Stimulated activated CD8-positive, alpha-beta memory T cell treated with anti-CD3 and anti-CD28 coated beads, Interleukin-4, amount 100 ng/mL, for 48 hours (primary cell): ENCODE measurements around the gene GNG10.
"Not testable (repeated sequence)": the region's sequence is repeated elsewhere in the genome, so short reads cannot be mapped to it uniquely, and the experiment has no call there.

Experiments
- DNase-seq: peaks from one replicate; pipeline ENCODE4 v3.0.0-alpha.2; 2020

The GNG10 gene

DNA sequence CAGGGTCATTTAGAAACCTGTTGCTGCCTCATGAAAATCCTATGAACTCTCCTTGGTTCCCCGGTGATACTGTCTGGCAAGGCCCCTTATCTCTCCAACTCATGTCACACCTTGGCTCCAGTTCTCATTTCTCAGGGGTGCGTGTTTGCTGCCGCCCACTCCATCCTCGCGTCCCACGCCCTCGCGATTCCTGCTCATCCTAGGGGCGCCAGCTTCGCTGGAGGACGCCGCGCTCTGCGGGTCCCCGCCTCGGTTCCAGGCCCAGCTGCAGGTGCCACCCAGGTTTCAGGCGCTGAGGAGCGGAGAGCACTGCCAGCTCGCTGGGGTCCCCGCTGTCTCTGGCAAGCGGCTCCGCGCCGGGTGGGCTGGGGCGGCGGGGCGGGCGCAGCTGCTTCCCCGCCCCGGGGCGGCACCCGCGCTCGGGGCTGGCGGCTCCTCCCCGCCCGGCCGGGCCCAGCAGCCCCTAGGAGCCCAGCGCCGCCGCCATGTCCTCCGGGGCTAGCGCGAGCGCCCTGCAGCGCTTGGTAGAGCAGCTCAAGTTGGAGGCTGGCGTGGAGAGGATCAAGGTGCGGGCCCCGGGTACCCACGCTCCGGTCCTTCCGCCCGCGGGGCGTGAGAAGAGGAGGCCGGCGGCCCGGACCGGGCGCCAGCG lies at the start of gene GNG10:
TSS of gene GNG10 (plus strand) at position 456 of the 652 bp plus-strand sequence. CDS start at position 486, 30 bp downstream.
- DNase-seq: peak; percentile 76

DNA sequence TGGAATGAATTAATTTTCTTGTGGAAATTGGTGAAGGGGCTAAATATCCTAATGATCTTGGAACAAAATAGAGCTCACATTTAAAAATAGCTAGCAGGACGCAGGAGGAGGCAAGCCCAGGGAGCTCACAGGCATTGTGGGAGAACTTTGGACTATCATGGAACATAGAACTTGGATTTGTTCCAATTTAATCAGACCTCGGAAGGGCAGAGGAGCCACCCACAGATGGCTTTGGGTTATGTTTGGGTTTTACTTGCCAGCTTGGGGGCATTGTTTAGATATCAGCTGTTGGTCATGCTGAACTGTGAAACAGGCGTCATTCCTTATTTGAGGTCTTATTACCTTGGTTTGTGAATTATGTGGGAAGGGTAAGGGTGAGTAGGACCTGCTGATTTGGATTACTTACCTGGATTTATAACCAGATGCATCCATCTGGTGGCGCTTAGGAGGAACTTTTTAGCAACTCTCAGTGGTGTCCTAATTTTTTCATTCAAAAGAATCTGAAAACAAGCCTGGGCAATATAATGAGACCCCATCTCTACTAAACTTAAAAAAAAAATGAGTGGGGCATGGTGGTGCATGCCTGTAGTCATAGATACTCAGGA lies 47.9 kb upstream of the GNG10 start:
- no peak for DNase-seq

DNA sequence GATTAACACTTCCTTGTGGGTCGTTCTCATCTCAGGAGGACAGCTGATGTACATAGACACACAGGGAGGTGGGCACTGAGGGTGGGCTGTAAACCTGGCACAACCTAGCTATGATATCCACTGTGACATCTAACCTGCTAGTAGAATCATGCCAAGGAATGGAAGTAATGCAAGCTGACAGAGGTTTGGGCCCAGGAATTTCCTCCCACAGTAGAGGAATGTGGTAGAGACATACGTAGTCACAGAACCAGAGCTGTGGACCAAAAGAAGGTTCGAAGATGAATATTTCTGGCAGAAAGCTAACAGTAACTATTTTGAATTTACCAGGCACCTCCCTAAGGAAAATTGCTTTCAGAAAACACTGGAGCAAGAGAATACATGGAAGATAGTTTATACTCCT lies 45.5 kb upstream of the GNG10 start:
- DNase-seq: no peak

DNA sequence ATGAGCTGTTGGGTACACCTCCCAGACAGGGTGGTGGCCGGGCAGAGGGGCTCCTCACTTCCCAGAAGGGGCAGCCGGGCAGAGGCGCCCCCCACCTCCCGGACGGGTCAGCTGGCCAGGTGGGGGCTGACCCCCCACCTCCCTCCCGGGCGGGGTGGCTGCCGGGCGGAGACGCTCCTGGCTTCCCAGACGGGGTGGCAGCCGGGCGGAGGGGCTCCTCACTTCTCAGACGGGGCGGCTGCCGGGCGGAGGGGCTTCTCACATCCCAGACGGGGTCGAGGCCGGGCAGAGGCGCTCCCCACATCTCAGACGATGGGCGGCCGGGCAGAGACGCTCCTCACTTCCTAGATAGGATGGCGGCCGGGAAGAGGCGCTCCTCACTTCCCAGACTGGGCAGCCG lies 44.1 kb upstream of the GNG10 start:
- DNase-seq: not testable (repeated sequence)

DNA sequence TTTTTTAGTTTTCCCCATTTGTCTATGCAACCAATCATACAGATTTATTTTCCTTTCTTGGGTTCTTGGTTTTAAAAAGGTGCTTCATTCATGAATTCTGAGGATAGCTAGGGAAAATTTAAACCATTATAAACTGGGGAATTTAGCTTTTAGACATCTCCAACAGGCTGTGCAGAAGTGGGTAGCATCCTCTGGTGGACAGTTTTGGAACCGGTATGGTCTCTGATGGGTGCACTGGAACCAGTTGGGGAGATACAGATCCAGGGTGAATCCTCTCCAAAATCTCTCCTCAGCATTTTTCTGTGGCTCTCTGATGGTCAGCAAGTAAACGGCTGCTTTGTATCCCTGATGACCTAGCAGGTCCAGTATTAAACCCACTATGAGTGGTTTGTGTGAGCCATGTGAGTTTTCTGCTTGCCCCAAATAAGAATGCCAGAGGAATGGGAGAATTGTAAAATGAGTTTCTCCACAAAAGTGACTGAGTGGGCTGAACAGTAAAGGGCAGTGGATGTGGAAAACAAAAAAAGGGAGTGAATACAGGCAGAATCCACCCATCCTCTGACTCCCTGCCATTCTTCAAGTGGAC lies 39.4 kb upstream of the GNG10 start:
- peak; percentile 56 for DNase-seq

DNA sequence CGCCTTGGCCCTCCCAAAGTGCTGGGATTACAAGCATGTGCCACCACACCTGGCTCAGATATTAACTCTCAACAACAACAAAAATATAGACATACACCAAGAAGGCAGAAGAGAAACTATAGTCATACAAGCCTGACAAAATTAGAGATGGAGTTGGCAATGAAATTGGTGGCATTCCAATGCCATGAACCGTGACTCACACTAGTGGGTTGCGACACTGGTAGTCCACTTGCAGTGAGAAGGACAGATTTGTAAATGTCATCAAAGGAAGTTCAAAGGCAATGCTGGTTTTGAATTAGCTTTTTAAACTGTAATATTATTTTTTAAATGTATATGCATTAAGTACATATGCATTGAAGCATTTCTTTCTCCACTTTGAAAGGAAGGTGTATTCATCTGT lies 38.8 kb upstream of the GNG10 start:
- no peak for DNase-seq

DNA sequence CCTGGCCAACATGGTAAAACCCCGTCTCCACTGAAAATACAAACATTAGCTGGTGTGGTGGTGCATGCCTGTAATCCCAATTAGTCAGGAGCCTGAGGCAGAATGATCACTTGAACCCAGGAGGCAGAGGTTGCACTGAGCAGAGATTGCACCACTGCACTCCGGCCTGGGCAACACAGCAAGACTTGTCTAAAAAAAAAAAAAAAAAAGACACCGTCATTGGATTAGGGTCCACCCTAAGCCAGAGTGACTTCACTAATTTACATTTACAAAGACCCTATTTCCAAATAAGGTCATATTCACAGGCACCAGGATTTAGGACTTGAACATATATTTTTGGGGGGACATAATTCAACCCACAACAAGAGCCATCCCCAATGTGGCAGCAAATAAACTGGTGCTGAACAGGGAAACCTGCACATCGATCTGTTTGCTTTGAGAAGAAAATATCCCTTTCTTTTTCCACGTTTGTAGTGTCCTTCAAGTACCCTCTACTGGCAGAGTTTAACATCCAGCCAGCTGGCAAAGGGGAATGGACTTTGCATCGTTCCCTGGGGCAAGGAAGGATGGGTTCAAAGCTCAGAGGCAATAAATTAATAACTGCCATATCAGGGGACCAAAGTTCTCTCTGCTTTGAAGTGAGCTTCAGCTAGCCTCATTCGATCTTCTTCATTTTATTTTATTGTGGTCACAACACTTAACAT lies 34.0 kb upstream of the GNG10 start:
- no peak for DNase-seq

DNA sequence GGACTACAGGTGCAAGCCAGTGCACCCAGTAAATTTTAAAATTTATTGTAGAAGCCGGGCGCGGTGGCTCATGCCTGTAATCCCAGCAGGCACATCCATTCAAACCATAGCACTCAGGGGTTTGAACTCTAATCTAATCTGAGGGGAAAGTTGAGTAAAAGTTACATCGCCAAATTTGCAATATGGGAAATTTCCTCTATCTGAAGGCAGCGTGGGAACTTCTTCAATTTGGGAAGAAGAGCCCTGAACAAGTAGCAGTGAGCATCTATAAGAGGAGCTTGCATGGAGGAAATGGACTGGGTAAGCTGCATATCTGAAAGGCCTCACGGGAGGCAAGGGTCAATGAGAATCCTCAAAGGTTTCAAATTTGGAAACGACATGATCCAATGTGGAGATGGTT lies 33.0 kb upstream of the GNG10 start:
- DNase-seq: no peak

DNA sequence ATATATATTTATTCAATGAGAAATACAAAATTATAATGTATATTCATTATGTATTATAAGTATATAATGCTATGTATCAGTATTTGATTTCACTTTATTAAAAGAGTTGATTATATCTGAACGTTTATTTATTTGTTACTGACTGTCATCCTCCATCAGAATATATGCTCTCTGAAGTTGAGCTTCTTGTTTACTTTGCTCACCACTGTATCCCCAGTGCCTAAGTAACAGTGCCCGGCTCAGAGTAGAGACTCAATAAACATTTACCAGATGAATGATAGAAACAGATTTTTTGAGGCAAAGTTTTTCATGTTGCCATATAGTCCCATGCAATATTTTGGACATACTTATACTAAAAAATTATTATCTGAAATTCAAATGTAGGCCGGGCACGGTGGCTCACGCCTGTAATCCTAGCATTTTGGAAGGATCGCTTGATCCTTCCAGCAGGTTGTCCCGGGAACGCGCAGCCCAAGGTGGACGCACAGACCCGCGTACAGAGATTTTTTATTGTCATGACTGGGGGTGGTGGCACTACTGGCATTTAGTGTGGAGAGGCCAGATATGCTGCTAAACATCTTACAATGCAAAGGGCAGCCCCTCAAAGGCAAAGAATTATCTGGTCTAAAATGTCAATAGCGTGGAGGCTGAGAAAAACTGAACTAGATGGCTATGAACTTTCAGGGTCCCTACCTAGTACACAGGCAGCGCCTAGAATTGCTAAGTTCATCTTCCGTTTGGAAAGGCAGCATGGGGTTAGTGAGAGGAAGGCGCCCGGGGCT lies 31.0 kb upstream of the GNG10 start:
- no peak for DNase-seq

DNA sequence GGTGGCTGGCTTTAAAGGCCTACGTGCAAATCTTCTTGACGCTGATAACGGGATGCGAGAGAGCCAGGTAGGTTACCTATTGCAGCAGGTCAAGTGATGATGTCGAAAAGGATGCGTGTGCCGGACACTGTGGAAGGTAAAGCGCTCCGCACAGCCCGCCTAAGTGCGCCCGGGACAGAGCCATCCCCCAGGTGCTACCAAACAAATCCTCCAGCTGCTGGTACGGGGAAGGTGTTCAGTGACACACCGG lies 30.5 kb upstream of the GNG10 start:
- no peak for DNase-seq

DNA sequence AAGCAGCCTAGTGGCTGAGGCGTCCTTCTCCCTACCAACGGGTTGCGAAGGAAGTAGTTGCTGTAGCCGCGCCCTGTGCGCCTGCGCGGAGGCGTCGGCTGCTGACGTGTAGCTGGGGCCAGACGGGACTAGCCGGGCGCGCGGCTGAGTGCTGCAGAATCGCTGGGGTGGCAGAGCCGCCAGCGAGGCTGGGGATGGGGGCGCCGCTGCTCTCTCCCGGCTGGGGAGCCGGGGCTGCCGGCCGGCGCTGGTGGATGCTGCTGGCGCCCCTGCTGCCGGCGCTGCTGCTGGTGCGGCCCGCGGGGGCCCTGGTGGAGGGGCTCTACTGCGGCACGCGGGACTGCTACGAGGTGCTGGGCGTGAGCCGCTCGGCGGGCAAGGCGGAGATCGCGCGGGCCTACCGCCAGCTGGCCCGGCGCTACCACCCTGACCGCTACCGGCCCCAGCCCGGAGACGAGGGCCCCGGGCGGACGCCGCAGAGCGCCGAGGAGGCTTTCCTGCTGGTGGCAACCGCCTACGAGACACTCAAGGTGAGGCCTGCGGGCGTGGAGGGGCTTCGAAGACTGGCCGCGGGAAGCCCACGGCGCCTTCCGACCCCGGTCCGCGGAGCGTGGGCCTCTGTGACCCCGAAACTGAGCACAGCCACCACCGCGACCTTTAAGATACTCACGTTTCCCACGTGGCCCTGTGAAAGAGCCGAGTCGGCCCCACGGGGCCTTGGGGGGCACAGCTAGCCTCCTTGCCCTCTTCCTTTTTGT lies 30.0 kb upstream of the GNG10 start, which contains the start of gene DNAJC25:
TSS of gene DNAJC25 (plus strand) at position 121 of the 758 bp plus-strand sequence. CDS start at position 195, 74 bp downstream.
- DNase-seq: peak; percentile 95

DNA sequence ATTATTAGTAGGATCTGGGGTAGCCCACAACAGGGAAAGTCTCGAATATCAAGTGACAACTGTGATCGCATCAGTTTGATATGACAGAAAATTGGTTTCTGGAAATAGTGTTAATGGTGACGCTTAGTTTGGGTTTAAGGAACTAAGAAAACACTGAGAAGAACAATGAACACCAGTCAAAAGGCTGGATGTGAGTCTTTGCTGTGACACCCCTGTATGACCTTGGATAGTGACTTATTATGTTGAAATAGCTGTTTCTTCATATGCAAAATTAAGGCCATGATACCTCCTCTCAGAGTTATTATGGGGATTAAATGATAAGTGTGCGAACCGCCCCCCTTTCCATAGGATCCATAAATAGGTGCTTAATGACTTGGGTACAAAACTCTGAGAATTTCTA lies 29.3 kb upstream of the GNG10 start:
- no peak for DNase-seq

DNA sequence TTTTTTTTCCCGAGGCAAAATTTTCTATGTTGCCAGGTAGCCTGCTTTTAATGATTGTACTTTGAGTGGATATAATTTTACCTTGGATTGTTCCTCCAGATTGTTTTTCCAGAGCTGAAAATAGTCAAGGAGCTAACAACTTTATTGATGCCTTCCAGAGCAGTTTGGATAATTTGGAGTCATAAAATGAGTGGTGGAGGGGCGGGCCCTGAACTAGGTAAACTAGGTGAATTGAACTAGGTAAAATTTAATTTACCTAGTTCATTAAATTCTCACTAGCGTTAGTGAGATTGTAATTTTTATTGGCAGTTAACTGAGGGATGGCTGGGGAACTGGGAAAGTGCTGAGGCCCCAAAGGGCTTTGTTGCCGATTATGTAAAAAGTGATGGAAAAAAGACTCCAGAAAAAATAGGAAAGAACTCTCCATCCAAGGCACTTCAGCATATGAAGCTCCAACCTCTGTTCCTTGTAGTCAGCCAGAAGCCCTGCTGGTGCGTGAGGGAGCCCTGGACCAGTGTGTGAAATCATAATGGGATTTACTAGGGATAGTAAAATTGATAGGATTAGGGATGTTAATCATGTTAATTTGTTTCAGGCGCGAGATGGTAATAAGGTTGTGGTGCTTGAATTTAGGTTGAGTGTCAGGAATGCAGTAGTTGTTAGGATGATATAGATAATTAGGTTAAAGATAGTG lies 28.6 kb upstream of the GNG10 start:
- DNase-seq: no peak

DNA sequence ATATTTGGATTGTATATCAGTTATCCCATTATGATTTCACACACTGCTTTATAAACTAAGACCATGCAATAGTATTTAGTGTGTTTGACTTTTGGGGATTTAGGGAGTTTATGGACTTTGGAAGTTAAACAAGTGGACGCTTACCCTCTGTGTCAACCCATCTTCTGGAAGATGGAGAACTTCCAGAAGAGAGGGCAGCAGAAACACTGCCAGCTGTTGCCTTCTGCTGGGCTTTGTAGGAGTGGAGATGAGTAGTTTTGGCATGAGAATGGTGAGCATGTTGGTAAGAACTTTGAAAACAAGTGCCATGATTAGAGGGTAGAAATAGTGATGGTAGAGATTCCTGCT lies 28.0 kb upstream of the GNG10 start:
- no peak for DNase-seq

DNA sequence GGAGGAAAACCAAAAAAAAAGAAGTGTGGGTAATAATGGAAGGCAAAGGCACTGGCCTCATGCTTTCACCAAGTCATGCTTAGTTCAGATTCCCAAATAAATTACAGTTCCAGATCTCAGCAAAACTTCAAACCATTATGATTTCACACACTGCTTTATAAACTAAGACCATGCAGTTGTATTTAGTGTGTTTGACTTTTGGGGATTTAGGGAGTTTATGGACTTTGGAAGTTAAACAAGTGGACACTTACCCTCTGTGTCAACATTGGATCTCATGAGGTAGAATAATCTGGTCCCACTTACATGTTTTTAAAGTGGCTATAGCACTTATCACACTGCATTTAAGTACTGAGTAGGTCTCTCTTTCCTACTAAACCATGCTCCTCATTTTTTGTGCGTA lies 26.5 kb upstream of the GNG10 start:
- DNase-seq: no peak

DNA sequence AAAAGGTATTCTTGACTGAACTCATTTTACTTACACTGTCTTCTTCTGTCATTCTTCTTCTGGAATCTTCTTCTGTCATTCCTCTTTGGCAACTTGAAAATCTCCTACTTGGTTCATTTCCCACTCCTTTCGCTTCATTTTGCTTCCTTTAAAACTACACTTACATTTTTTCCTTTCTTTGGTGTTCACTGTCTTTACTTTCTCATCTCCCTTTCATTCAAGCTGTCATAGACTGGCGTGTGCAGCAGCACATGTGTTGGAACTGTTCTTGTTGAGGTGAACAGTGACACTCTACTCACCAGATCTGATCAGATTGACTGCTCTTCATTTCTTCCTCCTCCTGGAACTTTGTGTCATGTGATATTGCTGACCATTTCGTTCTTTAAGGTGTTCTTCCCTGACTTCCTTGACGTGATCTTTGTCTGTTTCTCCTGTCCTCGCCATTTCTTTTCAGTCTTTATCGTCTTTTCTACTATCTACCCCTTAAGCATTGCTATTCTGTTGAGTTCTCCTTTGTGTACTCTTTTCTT lies 23.9 kb upstream of the GNG10 start:
- DNase-seq: no peak

DNA sequence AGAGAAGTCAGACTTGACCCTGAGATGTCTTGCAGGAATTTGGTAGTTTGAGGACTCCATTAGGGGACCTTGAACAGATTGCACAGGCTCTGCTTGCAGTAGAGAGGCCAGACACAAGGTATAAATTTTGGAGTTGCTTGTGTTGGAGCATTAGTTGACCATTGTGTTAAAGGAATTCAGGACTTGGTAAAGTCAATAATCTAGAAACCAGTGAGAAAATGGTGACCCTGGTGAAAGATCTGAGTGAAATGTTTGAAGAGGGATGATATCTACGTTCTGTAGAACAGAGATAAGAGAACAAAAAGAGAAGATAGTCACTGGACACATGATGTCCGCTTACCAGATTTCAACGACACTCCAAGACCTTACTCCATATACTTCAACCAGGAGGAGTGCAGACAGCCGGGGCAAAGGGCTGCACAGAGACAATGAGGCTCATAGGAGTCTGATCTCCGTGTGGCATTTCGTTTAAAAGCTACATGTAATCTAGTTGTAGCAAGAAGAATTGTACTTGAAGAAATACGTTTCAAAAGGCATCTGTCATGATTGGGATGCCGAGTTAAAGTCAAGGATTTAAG lies 17.1 kb upstream of the GNG10 start:
- no peak for DNase-seq

DNA sequence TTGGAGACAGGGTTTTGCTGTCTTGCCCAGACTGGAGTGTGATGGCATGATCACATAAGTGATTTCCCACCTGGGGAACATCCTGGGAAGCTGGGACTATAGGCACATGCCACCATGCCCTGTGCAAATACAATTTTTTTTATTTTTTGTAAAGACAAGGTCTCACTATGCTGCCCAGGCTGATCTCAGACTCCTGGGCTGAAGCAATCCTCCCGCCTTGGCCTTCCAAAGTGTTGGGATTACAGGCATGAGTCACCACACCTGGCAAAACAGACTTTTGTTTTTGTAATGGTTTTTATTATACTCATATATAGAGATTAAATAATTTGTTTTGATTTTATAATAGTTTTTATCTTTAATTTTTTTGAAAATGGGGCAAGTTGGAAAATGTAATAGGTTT lies 15.6 kb upstream of the GNG10 start:
- no peak for DNase-seq

DNA sequence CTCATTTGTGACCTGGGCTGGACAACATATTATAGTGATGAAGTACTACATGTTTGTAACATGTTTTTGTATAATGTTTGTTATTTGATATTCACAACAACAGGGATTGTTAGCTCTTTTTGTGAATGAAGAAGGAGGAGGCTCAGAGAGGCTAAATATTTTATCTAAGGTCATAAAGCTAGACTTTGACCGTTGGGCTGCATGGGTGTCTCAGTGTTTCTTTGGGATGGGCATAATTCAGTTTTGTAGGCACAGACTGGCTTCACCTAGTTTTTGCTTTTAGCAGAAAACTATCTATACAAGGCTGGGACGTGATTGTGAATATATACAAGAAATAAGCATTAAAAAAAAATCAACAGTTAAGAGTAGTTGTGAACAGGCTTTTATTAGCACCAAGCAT lies 15.0 kb upstream of the GNG10 start:
- no peak for DNase-seq

DNA sequence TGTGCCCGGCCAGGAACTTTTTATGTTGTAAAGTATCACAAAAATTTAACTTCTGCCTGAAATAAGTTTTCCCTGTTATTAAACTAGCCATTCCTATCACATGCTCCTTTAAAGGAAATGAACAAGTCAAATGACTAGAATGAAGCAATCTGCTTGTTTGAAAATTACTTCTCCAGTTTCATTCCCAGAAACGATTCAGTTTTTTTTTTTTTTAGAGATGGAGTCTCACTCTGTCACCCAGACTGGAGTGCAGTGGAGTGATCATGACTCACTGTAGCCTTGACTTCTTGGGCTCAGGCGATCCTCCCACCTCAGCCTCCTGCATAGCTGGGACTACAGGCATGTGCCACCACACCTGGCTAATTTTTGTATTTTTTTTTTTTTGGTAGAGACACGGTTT lies 13.3 kb upstream of the GNG10 start:
- no peak for DNase-seq

DNA sequence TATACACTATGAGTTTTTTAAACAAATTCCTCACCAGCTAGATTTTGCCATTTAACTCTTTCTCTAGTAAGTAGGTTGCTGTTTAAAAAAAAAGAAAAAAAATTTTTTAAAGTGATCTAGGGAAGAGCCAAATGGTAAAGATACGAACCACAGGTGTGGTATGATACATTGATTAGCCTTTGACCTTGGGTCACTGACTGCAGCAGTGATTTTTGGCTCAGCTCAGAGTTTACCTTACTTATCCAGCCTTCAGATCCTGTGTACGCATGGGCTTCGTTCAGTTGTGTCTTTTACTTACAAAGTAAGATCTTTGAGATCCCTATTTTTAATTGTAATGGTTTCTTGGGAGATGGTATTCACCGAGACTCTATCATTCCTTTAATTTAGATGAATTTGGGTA lies 12.4 kb upstream of the GNG10 start:
- no peak for DNase-seq

DNA sequence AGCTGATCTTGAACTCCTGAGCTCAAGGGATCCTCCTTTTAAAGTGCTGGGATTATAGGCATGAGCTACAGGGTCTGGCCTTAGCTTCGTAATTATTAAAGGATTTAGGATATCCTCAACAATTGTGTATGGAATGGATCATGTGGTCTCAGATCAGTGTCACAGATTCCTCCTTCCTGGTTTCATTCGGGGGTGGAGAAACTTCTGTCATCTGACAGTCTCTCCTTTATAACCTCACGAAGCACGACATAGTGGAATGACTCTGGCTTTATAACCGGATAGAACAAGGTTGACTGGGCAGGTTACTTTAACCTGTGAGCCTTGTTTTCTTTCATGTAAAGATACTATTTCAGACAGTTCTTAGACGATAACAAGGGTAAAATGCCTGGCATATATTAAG lies 4.4 kb upstream of the GNG10 start:
- DNase-seq: no peak
